GM19240 (cell line): ENCODE measurements around the gene PPP1R12B.
"Not testable (repeated sequence)": the region's sequence is repeated elsewhere in the genome, so short reads cannot be mapped to it uniquely, and the experiment has no call there.

Experiments used
- DNase-seq: peaks from one replicate; pipeline ENCODE4 v3.0.0; 2011; ENCODE audit warnings: low spot score; ENCODE audit not compliant: insufficient read length

Gene PPP1R12B

GRCh38 chr1:202530686-202531085, 182.2 kb downstream of the PPP1R12B start:
- DNase-seq, result not testable (repeated sequence)

GRCh38 chr1:202531472-202531811, 182.9 kb downstream of the PPP1R12B start:
- no peak for DNase-seq

GRCh38 chr1:202531812-202532616, 183.5 kb downstream of the PPP1R12B start:
- DNase-seq, result not testable (repeated sequence)

DNA sequence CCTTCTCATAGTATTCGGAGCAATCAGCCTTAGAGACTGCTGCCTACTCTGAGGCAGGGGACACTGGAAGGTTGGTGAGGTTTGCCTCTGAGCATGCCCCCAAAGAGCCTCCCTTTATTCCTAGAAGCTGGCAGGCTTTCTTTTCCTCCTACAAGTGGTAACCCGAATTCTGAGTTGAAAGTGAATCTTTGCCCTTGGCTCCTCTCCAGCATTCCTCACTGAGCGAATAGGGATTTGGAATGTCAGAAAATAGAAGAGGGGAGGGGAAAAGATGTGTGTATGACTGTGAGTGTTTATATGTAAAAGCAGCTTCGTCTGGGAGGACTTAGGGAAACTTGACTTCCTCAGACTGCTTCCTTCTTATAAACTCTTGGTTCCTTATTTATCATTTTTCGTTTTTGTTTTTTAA, 190.7 kb downstream of the PPP1R12B start:
- DNase-seq, result not testable (repeated sequence)

DNA sequence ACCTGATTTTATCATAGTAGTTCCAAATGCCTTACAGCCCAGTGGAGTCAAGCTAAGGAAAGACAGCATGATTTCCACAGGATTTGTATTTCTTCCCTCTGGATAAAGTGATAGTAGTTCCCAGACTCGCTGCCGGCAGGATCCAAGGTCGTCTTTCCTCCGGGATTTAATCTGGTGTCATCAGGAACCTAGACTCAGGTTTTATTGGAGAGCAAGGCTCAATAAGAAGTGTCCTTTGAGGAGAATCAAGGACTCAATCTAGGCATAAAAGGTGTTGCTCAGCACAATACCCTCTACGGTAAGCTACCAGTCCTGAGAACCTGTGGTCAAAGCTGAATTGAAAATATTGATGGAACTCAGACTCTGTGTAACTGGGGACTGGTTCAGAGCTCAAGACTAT, 191.1 kb downstream of the PPP1R12B start:
- not testable (repeated sequence) for DNase-seq

GRCh38 chr1:202540014-202540413, 191.5 kb downstream of the PPP1R12B start:
- no peak for DNase-seq

DNA sequence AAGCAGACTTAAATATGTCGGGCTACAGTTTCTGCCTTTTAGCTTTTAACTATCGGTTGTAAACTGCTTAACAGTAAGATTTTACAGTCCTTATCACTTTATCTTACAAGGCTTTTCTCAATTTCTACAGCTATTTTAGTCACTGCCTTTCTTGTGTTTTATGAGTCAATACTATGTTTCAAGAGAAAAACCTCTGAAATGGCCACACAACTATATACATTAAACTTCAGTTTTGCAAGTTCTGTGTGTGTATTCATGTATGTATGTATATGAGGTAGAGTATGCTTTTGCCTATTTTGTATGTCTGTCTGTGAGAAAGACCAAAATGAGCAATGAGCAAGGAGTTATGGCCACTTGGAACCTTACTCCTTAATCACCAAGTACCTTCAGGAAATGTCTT, 191.9 kb downstream of the PPP1R12B start:
- no peak for DNase-seq

DNA sequence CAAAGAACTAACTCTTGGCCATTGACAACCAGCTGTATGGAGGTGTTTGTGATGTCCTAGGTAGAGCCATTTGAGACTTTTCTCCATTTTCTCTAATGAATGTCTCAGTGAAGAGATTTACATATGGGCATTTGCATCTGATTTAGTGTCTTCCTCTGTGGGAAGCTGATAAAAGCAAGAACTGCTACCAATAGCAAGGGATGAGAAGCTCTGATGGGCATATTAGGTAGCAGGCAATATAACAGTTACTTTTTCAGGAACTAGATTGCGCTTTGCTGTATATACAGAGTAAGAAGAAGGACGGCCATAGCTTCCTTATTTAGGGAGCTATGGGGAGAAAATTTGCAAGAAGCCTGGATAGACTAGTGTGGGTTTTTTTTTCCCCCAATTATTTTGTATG, 192.4 kb downstream of the PPP1R12B start:
- not testable (repeated sequence) for DNase-seq

DNA sequence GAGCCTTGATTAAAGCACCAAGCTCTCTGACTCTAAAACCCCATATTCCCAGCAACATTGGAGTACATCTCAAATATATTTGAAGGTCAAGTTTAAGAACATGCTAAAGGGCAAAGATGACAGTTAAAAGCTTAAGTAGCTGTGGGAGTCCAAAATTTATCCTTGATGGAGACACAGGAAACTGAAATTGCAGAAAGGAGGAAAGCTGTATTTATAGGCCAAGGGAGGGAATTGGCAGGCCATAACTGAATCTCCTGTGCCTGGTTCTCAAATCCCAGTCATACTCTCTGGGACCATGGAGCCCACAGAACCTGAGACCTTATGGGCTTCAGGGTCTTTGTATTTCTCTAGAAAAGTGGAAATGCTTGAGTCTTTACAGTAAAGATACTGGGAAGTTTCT, 193.9 kb downstream of the PPP1R12B start:
- DNase-seq, result not testable (repeated sequence)

DNA sequence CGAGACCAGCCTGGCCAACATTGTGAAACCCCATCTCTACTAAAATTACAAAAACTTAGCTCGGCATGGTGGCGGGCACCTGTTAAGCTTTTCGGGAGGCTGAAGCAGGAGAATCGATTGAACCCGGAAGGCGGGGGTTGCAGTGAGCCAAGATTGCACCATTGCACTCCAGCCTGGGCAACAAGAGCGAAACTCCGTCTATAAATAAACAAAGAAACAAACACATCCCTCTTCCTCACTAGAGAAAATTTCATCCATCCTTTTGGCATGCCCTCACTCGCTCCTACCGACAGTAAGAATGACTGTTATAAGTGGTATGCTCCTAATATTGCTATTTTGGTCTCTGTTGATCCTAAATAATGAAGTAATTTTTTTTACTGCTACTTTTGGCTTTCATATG, 195.0 kb downstream of the PPP1R12B start:
- not testable (repeated sequence) for DNase-seq

- DNase-seq, result not testable (repeated sequence)
Measured at GRCh38 chr1:202544766-202545449, 196.4 kb downstream of the PPP1R12B start.

GRCh38 chr1:202545647-202546303, 197.3 kb downstream of the PPP1R12B start:
- DNase-seq, result not testable (repeated sequence)

GRCh38 chr1:202546377-202546776, 197.9 kb downstream of the PPP1R12B start:
- DNase-seq, result not testable (repeated sequence)

DNA sequence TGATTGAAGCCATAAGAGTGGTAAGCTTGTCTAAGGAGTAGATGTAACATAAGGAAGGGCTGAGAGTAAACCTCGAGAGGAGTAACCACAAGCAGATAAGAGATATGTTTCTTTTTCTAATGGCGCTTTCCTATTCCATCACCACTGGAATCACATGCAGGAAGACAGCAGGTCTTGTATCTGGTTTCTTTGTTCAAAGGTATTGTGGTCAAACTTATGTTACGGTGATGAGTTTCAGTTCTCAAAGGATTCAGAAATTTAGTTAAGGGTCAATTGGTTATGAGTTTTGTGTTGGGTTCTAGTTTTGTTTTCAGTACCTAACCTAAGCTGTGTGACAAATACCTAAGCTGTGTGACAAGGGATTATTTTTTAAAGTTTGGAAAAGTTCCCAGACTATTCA, 198.3 kb downstream of the PPP1R12B start:
- DNase-seq, result not testable (repeated sequence)

GRCh38 chr1:202547215-202547614, 198.7 kb downstream of the PPP1R12B start:
- no peak for DNase-seq

GRCh38 chr1:202550088-202550487, 201.6 kb downstream of the PPP1R12B start:
- not testable (repeated sequence) for DNase-seq

DNA sequence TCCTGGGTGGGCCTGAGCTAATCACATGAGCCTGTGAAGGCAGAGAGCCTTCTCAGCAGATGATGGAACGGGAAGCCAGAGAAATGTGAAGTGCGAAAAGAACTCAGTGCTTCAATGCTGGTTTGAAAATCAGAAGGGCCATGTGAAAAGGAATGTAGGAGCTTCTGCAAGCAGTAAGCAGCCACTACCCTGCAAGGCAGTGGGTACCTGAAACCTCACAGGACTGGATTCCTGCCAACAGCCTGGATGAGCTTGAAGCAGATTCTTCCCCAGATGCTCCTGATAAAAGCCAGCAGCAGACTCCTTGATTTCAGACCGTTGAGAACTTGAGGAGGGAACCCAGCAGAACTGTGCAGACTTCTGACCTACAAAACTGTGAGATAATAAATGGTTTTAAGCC, 203.2 kb downstream of the PPP1R12B start:
- no peak for DNase-seq

GRCh38 chr1:202552615-202553014, 204.1 kb downstream of the PPP1R12B start:
- not testable (repeated sequence) for DNase-seq

GRCh38 chr1:202553078-202553477, 204.6 kb downstream of the PPP1R12B start:
- DNase-seq, result not testable (repeated sequence)

DNA sequence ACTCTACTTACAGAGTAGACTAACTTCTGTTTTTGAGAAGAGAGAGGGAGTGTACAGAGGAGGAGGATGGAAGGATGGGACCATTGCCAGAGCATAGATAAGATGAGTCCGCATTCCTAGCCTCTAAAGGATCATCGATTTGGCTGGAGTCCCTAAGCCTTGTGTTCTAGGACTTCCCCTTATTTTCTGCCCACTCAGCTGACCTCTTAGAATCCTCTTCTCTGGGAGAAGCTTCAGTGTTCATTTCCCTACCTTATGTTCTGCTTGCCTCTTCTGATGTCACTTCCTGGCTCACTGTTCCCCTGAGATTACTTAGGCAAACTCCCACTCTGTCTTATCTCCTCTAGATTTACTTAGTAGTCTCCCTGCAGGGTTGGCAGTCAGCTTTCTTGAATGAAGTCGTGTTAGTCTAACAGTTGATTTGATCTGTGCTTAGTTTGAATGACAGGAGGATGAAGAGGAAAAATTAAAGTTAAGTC, 205.1 kb downstream of the PPP1R12B start:
- no peak for DNase-seq

DNA sequence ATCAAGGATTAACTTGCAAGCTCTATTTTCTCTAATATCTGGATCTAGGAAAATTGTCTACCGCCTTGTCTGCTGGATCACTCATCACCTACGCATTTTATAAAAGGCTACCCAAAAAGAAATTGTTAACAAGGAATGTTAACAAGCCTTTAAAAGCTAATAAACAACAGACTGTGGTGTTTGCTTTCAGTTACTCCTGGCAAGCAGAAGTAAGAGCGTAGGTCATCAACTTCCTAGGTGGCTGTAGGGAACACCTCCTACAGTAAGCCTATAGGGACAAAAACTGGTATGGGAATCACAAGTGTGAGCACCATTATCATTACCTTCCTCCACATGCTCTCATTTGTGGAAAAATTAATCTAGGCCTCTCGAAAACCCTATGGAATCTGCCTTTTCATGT, 206.1 kb downstream of the PPP1R12B start:
- not testable (repeated sequence) for DNase-seq

DNA sequence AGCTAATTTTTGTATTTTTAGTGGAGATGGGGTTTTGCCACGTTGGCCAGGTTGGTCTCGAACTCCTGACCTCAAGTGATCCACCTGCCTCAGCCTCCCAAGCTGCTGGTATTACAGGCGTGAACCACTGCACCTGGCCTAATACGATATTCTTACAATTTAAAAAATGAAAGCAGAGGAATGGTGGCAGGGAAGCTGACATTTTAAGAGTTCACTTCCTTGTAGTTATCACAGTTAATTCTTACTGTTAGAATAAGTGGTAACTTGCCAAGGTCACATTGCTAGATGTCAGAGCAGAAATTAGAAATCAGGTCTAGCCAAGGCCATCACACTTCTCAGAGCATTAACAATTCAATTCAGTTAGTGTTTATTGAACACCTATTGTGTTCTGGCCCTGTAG, 207.5 kb downstream of the PPP1R12B start:
- DNase-seq, result not testable (repeated sequence)
